ENCODE results near the gene OR11L1.

The OR11L1 gene

GRCh38 chr1:247841796-247842195 lies at the start of gene OR11L1:
TSS of gene OR11L1 (minus strand) at chr1:247841896. CDS start at chr1:247841896, 0 bp downstream.
- no peak for TF ChIP-seq CTCF (IDR thresholded peaks at IDR 0.05; ENCODE audit: low read depth, low read length)
- no peak for DNase-seq (ENCODE audit: low read depth in 2 of 2)
- H3K4me3 ChIP-seq (replicated peaks in 1 of 2; ENCODE audit: low read depth in 2 of 2, low read length in 2 of 2) = no peak within 1 kb of the TSS

GRCh38 chr1:247884797-247885413 lies 43.2 kb upstream of the OR11L1 start:
- DNase-seq (ENCODE audit: low read depth in 2 of 2) = peak in 1 of 2 donors; percentile 29
- H3K4me3 ChIP-seq (replicated peaks in 1 of 2; ENCODE audit: low read depth in 2 of 2, low read length in 2 of 2) = no peak overlapping the region

GRCh38 chr1:247883346-247883745 lies 41.6 kb upstream of the OR11L1 start:
- H3K4me3 ChIP-seq (replicated peaks in 1 of 2; ENCODE audit: low read depth in 2 of 2, low read length in 2 of 2) = no peak overlapping the region

More at GRCh38 chr1:247884797-247885413, 43.2 kb upstream of the OR11L1 start:
- TF ChIP-seq CTCF (IDR thresholded peaks at IDR 0.05; ENCODE audit: low read depth, low read length) = no peak

GRCh38 chr1:247865416-247865815 lies 23.7 kb upstream of the OR11L1 start:
- no peak for TF ChIP-seq CTCF (IDR thresholded peaks at IDR 0.05; ENCODE audit: low read depth, low read length)
- H3K4me3 ChIP-seq (replicated peaks in 1 of 2; ENCODE audit: low read depth in 2 of 2, low read length in 2 of 2) = no peak overlapping the region
- no peak for DNase-seq (ENCODE audit: low read depth in 2 of 2)

More at GRCh38 chr1:247883346-247883745, 41.6 kb upstream of the OR11L1 start:
- TF ChIP-seq CTCF (IDR thresholded peaks at IDR 0.05; ENCODE audit: low read depth, low read length) = no peak
- DNase-seq (ENCODE audit: low read depth in 2 of 2) = no peak

- H3K4me3 ChIP-seq (replicated peaks in 1 of 2; ENCODE audit: low read depth in 2 of 2, low read length in 2 of 2) = no peak overlapping the region
- no peak for TF ChIP-seq CTCF (IDR thresholded peaks at IDR 0.05; ENCODE audit: low read depth, low read length)
- no peak for DNase-seq (ENCODE audit: low read depth in 2 of 2)
Observed at GRCh38 chr1:247864644-247865043, 22.9 kb upstream of the OR11L1 start.

- TF ChIP-seq CTCF (IDR thresholded peaks at IDR 0.05; ENCODE audit: low read depth, low read length) = no peak
- H3K4me3 ChIP-seq (replicated peaks in 1 of 2; ENCODE audit: low read depth in 2 of 2, low read length in 2 of 2) = no peak overlapping the region
- no peak for DNase-seq (ENCODE audit: low read depth in 2 of 2)
Observed at GRCh38 chr1:247862756-247863155, 21.1 kb upstream of the OR11L1 start.

Data from cardiac fibroblast (primary cell).